Activated naive CD4-positive, alpha-beta T cell treated with anti-CD3 and anti-CD28 coated beads, Interleukin-2, amount 50 U/mL, for 72 hours (primary cell): ENCODE results near the gene ANO7. TPM values are rescaled to one million over a fixed set of nuclear protein-coding genes. Genes with fewer than 3 reads are reported as not detected.

Experiments used
- total RNA-seq, 2 donors: library from RNA; stranded (reverse); gene quantifications; one replicate each; pipeline ENCODE4 v1.2.3, GENCODE V29; 2022

The ANO7 gene
- total RNA-seq, 2 donors from 2014 or later: 0.27 to 5.3 TPM

Other genes with a start within 250 kb of the ANO7 start
- 1 to 10 TPM in 1 of 2 donors, under 1 TPM in 1; 0.34 to 7.1 TPM for gene SNED1, start 190.1 kb upstream of the ANO7 start, total RNA-seq
- gene MTERF4, start 86.4 kb upstream of the ANO7 start, total RNA-seq: 10 to 100 TPM; 37.8 to 47.1 TPM
- 10 to 100 TPM; 67.6 to 95.3 TPM for gene PASK, start 39.2 kb upstream of the ANO7 start, total RNA-seq
- 10 to 100 TPM; 81.6 to 98.9 TPM for gene PPP1R7, start 38.2 kb upstream of the ANO7 start, total RNA-seq
- gene HDLBP, start 127.0 kb downstream of the ANO7 start, total RNA-seq: 100 to 1,000 TPM; 276 to 297 TPM
- gene SEPTIN2, start 127.2 kb downstream of the ANO7 start, total RNA-seq: 100 to 1,000 TPM; 148 to 210 TPM
- 10 to 100 TPM; 24.0 to 32.8 TPM for gene FARP2, start 167.6 kb downstream of the ANO7 start, total RNA-seq